ENCODE results near the gene TIMM44.

DNA sequence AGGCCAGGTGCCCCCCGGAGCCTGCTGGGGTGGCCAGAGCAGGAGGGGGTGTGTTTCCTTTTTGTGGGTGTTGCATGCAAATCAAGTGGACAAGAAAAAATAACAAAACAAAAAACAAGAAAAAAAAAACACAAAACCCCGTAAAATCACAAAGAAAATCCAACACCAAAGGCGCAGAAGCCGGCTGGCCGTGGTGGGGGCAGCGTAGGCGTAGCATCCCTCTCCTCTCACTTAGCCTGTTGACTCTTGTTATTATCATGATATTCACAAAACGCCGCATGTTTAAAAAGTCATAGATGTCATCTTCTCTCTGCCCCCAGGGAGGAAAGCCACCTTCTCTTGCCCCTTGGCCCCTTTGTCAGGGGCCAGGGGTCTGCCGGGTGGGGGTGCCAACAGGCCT lies 29.8 kb downstream of the TIMM44 start:
- TF ChIP-seq POLR2A (IDR thresholded peaks at IDR 0.05; ENCODE audit: low read depth, low read length) (no peak), ZBED1 (IDR thresholded peaks at IDR 0.05; ENCODE audit: borderline replicate concordance) (no peak), JUNB (IDR thresholded peaks at IDR 0.05) (no peak), YY1 (IDR thresholded peaks at IDR 0.05; ENCODE audit: low read depth, low read length) (no peak), CEBPB (IDR thresholded peaks at IDR 0.05; ENCODE audit: borderline replicate concordance in 1 of 2, low read depth in 2 of 2, low read length in 2 of 2) (no peak), NFYA (IDR thresholded peaks at IDR 0.05; ENCODE audit: borderline replicate concordance, low read depth, low read length) (no peak)
- TF ChIP-seq, protein P1, sequence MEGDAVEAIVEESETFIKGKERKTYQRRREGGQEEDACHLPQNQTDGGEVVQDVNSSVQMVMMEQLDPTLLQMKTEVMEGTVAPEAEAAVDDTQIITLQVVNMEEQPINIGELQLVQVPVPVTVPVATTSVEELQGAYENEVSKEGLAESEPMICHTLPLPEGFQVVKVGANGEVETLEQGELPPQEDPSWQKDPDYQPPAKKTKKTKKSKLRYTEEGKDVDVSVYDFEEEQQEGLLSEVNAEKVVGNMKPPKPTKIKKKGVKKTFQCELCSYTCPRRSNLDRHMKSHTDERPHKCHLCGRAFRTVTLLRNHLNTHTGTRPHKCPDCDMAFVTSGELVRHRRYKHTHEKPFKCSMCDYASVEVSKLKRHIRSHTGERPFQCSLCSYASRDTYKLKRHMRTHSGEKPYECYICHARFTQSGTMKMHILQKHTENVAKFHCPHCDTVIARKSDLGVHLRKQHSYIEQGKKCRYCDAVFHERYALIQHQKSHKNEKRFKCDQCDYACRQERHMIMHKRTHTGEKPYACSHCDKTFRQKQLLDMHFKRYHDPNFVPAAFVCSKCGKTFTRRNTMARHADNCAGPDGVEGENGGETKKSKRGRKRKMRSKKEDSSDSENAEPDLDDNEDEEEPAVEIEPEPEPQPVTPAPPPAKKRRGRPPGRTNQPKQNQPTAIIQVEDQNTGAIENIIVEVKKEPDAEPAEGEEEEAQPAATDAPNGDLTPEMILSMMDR (IDR thresholded peaks at IDR 0.05 in 2 of 3, conservative IDR thresholded peaks at IDR 0.05 in 1 of 3; ENCODE audit: control insufficient read depth in 2 of 3, extremely low read depth in 1 of 3, insufficient read depth in 1 of 3, low read depth in 3 of 3, low read length in 3 of 3): no peak
- TF ChIP-seq, protein P2, sequence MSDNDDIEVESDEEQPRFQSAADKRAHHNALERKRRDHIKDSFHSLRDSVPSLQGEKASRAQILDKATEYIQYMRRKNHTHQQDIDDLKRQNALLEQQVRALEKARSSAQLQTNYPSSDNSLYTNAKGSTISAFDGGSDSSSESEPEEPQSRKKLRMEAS (IDR thresholded peaks at IDR 0.05; ENCODE audit: low read depth, low read length): no peak

Data from GM12878 (cell line).